GM19328 (cell line): Measurements from ENCODE around the gene MGMT.

ENCODE experiments used
- ATAC-seq: cut with Tn5 transposase; IDR thresholded peaks from one replicate; pipeline ENCODE4 v1.9.1; 2021; ENCODE audit warnings: mild to moderate bottlenecking, moderate library complexity; ENCODE audit not compliant: unreplicated experiment

The MGMT gene

DNA sequence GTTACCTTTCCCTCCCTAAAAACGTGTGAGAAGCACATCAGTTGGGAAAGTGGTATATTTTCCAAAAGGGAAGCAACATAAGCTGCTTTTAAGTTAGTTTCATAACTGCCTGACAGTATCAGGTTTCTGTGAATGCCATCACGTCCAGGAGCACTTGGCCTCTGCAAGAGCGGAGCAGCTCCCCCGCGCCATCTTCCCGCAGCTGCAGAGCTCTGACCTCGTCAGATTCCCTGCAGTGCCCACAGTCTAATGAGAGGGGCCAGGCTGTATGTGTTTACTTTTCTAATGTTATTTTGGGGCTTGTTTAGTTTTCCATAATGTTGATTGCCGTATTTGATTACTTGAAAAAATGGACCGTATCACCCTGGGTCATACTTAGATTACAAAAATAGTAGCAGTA lies 74.2 kb downstream of the MGMT start:
- no peak for ATAC-seq

GRCh38 chr10:129541748-129542487 lies 74.9 kb downstream of the MGMT start:
- ATAC-seq, result no peak

GRCh38 chr10:129542589-129542988 lies 75.5 kb downstream of the MGMT start:
- ATAC-seq, result no peak

DNA sequence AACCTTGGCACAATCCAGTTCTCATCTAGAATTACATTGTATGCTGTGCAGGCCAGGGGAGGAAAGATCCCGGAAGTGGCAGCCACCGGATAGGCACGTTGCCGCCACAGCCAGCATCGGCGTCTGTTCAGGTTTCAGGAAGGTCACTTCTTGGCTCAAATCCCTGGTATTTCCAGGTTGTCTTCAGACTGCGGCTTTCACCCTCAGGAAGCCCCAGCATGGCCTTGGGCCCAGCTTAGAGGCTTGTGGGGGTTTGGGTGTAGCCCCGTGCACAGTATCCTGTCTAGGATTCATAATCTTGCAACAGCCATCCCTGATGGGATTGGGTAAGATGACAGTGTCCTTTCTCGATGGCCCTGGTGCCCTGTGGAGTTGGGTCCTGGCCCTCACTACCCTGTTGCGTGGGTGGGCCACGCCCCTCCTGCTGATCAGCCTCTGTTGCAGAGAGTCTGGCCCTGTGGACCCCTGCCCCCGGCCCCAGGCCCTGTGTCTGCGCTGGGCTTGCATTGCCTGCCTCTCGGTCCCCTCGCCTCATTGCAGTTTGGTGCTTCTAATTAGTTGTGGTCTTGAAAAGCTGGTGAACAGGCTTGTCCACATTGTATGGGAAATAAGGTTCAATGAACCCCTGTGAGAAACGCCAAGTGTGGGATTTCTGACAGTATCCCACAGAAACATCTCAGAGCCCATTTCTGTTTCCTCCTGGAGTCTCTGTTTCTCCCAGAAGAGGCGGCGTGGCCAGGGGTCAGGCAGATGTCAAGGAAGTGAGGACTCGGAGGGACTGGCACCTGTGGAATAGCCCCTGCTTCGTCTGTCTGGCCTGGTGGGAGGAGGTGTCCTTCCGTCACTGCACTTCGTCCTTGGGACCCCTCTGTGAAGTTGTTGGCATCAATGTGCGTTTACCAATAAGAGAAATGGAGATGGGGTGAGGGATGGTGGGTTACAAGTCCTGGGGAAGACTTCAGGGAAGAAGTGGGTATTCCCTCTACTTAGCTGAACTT lies 77.5 kb downstream of the MGMT start:
- ATAC-seq, result no peak

- no peak for ATAC-seq
Observed at GRCh38 chr10:129545261-129545660, 78.2 kb downstream of the MGMT start.

DNA sequence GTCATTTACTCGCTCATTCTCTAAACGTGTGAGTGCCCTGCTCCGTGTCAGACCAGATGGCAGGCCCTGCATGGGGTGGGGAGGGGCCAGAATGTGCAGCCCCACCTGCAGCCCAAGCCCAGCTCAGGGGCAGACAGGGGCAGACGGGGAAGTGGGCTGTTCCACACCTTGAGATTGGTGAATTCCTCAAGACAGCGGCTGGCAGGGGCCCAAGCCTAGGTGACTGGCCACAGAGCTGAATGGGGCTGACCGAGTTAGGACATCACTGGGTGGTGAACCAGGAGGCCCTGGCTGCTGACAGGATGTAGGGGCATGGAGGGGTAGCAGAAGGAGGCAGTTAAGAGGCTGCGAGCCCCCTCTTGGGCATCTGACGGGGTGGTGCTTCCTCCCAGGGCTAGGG lies 79.1 kb downstream of the MGMT start:
- no peak for ATAC-seq

DNA sequence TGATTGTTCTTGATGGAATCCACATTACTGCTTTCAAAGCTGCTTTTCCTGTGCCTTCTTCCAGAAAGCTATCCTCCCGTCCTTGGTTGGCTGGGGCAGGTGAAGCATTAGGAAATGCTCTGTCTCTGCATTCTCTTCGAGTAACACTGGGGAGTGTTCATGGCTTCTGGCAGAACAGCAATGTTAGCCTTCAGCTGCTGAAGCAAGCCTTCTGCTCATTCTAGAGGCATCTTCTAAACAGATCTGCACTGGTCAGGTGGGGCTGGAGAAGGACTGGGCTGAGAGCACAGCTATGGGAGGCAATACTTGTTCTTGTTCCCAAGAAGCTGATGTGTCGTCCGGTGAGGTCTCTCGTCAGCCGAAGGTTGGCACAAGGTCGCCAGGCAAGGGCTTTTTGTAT lies 80.6 kb downstream of the MGMT start:
- no peak for ATAC-seq

GRCh38 chr10:129548600-129548999 lies 81.6 kb downstream of the MGMT start:
- no peak for ATAC-seq

GRCh38 chr10:129550076-129550475 lies 83.0 kb downstream of the MGMT start:
- ATAC-seq, result no peak

DNA sequence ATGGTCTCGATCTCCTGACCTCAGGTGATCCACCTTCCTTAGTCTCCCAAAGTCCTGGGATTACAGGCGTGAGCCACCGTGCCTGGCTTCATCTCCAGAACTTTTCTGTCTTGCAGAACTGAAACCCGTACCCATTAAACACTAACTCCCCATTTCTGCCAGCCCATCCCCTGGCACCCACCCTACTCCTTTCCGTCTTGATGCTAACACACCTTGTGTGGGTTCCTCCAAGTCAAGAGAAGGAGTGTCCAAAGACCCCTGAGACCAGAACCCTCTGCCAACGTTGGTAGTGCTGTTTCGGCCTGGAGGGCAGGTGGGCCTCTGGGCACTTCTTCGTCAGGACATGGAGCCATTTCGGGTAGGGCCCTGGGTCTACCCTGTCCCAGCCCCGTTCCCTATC lies 83.6 kb downstream of the MGMT start:
- ATAC-seq, result no peak

GRCh38 chr10:129552119-129552518 lies 85.1 kb downstream of the MGMT start:
- peak; percentile 87 for ATAC-seq

GRCh38 chr10:129553928-129554327 lies 86.9 kb downstream of the MGMT start:
- ATAC-seq, result no peak

- no peak for ATAC-seq
Observed at GRCh38 chr10:129556316-129556715, 89.3 kb downstream of the MGMT start.

DNA sequence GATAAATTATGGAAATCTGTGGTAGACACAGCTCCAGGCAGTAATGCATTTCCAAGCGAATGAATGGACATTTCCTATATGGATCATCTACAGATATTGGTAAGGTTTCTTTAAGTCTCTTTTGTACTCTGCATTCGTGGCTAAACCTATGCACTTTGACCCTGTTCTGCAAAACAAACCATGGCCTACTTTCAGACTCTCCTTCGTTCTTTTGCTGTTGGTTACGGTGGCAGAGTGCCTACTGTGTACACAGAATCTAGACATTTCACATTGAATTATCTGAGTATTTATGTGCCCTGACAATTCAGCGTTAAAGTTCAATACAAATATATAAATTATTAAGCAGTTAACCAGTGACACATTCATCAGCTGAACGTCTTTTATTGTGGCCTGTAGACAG lies 93.3 kb downstream of the MGMT start:
- ATAC-seq, result no peak

- no peak for ATAC-seq
Observed at GRCh38 chr10:129562487-129562886, 95.4 kb downstream of the MGMT start.

- no peak for ATAC-seq
Observed at GRCh38 chr10:129564923-129565322, 97.9 kb downstream of the MGMT start.

- no peak for ATAC-seq
Observed at GRCh38 chr10:129568583-129569344, 101.7 kb downstream of the MGMT start.

DNA sequence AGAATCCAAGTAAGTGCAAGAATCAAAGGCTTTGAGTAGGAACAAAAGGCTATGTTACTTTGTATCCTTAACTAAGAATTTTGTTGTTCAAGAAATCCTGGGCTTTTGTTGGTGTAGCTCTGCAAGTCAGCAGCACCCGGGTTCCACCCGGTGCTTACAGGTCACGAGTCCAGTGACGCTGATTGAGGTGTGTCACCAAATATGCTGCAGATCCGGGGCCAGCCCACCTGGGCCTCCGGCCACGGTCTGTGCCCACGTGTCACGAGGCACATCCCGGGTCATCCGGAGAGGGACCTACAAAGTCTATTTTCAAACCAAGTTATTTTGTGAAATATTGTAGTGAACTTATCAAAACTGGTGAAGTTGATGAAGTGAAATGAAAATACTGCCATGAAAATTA lies 103.1 kb downstream of the MGMT start:
- ATAC-seq, result no peak

GRCh38 chr10:129579228-129579627 lies 112.2 kb downstream of the MGMT start:
- no peak for ATAC-seq

- no peak for ATAC-seq
Observed at GRCh38 chr10:129580010-129580409, 113.0 kb downstream of the MGMT start.

GRCh38 chr10:129580901-129581300 lies 113.9 kb downstream of the MGMT start:
- no peak for ATAC-seq
